Left lung (tissue), 10 donors: ENCODE results near the gene HEATR3. TPM values are rescaled to one million over a fixed set of nuclear protein-coding genes. Genes with fewer than 3 reads are reported as not detected.

Experiments used
- ATAC-seq: fragments of 200-7000 bp; cut with Tn5 transposase; one replicate; pipeline ENCODE4 v1.9.1; 2020; ENCODE audit warnings: moderate library complexity
- DNase-seq, 4 donors: peaks; one replicate each; pipeline ENCODE4 v3.0.0-alpha.2; 2013 to 2020
- H3K27ac ChIP-seq, 2 donors: fragments of 200-600 bp; sonication (generic) in 1 of 2; one replicate each; pipeline versions ENCODE4 v1.5.0 to v1.8.0; 2020 to 2021
- H3K27me3 ChIP-seq, 2 donors: fragments of 200-600 bp; sonication (generic) in 1 of 2; one replicate each; pipeline versions ENCODE4 v1.5.0 to v1.8.0; 2020 to 2021
- H3K36me3 ChIP-seq, 2 donors: fragments of 200-600 bp; sonication (generic) in 1 of 2; one replicate each; pipeline versions ENCODE4 v1.5.0 to v1.8.0; 2020 to 2021
- H3K4me1 ChIP-seq, 2 donors: fragments of 200-600 bp; one replicate each; pipeline ENCODE4 v1.8.0; 2021
- H3K4me3 ChIP-seq, 2 donors: fragments of 200-600 bp; sonication (generic) in 1 of 2; one replicate each; pipeline versions ENCODE4 v1.5.0 to v1.8.0; 2020 to 2021; ENCODE audit warnings: mild to moderate bottlenecking in 1 of 2
- H3K9me3 ChIP-seq, 2 donors: fragments of 200-600 bp; sonication (generic) in 1 of 2; one replicate each; pipeline versions ENCODE4 v1.5.0 to v1.8.0; 2020 to 2021
- CTCF ChIP-seq, 2 donors: fragments of 200-600 bp; sonication (generic) in 1 of 2; IDR thresholded peaks; one replicate each; pipeline versions ENCODE4 v1.5.0 to v1.8.0; 2021; ENCODE audit warnings: antibody characterized with exemption in 2 of 2
- intact Hi-C, 2 donors: fragments of 100-400 bp; cut with DNase I; formaldehyde crosslinking; loops; one replicate each; pipeline versions ENCODE4 v1.11.2 to v1.14.2; 2022
- polyA plus RNA-seq, 6 donors: library from polyadenylated mRNA; unstranded; fragments of 120-200 nt; gene quantifications; one replicate each; pipeline ENCODE4 v1.2.1, GENCODE V29; 2013; ENCODE audit not compliant: insufficient read length in 6 of 6
- total RNA-seq, 2 donors: library from RNA; stranded (reverse); fragmentation: NEBNext Ultra II Directional; extraction: Animal tissue kit (Norgen Biotek cat#: 25700); gene quantifications; one replicate each; pipeline ENCODE4 v1.2.1, GENCODE V29; 2021
- donor health status: DM: no; HTN: yes; CAD: no.
- donor health status: DM: no; HTN: no; CAD: no.

The HEATR3 gene
- total and polyA plus RNA-seq, 8 donors = 17.5 to 27.1 (median 18.5) TPM

- Histone ChIP-seq H3K27ac (peak overlapping the region in 1 of 2 donors; percentile 89), H3K36me3 (peaks cover 0 to 52% of the 10 kb centered on the region in 2 donors), H3K4me3 (no peak overlapping the region), H3K27me3 (no peaks in the 10 kb centered on the region), H3K9me3 (no peaks in the 10 kb centered on the region), H3K4me1 (peaks cover 4 to 46% of the 10 kb centered on the region in 2 donors)
- DNase-seq (no peak), ATAC-seq (no peak)
- no peak for TF ChIP-seq CTCF (IDR thresholded peaks at IDR 0.05)
- intact Hi-C loops = no loop called here
These were observed 29.3 kb upstream of the HEATR3 start for GRCh38 chr16:50036426-50036825.

DNA sequence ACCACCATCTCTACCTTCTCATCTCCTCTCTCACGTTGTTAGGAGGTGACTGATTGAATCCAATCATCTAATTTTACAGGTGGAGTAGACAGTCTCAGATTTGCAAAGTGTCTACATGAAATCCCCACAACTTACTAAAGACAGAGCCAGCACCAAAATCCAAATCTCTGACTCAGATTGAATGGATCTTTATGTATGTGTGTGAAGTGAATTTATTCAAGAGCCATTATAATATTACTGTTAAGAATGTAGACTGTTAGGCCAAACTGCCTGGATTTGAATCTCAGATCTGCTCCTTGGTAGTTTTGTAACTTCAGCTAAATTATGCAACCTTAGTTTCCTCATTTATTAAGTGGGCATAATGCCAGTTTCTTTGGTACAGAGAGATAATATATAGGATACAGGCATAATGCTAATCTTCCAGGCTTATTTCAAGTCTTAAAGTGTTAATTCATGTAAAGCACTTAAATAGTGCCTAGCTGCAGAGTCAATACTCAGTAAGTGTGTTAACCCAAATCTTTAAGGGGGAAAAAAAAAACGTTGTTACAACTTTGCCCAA lies 28.0 kb upstream of the HEATR3 start:
- intact Hi-C loops = no loop called here
- no peaks in the 10 kb centered on the region for H3K9me3 ChIP-seq
- ATAC-seq (peak; percentile 45), DNase-seq (peak in 1 of 4 donors; percentile 28)
- peaks cover 4 to 46% of the 10 kb centered on the region in 2 donors for H3K4me1 ChIP-seq
- H3K4me3 ChIP-seq = no peak overlapping the region
- peak overlapping the region; percentile 57 to 89 for H3K27ac ChIP-seq
- no peaks in the 10 kb centered on the region for H3K27me3 ChIP-seq
- TF ChIP-seq CTCF (IDR thresholded peaks at IDR 0.05) = no peak
- peaks cover 0 to 41% of the 10 kb centered on the region in 2 donors for H3K36me3 ChIP-seq

- H3K4me3 ChIP-seq = no peak overlapping the region
- H3K27me3 ChIP-seq = no peaks in the 10 kb centered on the region
- ATAC-seq (peak; percentile 5), DNase-seq (no peak)
- TF ChIP-seq CTCF (IDR thresholded peaks at IDR 0.05) = no peak
- peaks cover 0 to 35% of the 10 kb centered on the region in 2 donors for H3K36me3 ChIP-seq
- peak overlapping the region; percentile 57 to 89 for H3K27ac ChIP-seq
- intact Hi-C loops = no loop called here
- H3K4me1 ChIP-seq = peaks cover 4 to 46% of the 10 kb centered on the region in 2 donors
- no peaks in the 10 kb centered on the region for H3K9me3 ChIP-seq
These were observed 27.5 kb upstream of the HEATR3 start for GRCh38 chr16:50038286-50038685.

- DNase-seq = peak in 1 of 4 donors; percentile 78
- peak overlapping the region; percentile 59 to 89 for H3K27ac ChIP-seq
- peaks cover 0 to 29% of the 10 kb centered on the region in 2 donors for H3K36me3 ChIP-seq
- H3K27me3 ChIP-seq = no peaks in the 10 kb centered on the region
- no peaks in the 10 kb centered on the region for H3K9me3 ChIP-seq
- H3K4me3 ChIP-seq = no peak overlapping the region
- ATAC-seq = peak; percentile 65
- H3K4me1 ChIP-seq = peaks cover 4 to 46% of the 10 kb centered on the region in 2 donors
- no peak for TF ChIP-seq CTCF (IDR thresholded peaks at IDR 0.05)
- intact Hi-C loops = no loop called here
These were observed 26.8 kb upstream of the HEATR3 start for GRCh38 chr16:50038756-50039529.

DNA sequence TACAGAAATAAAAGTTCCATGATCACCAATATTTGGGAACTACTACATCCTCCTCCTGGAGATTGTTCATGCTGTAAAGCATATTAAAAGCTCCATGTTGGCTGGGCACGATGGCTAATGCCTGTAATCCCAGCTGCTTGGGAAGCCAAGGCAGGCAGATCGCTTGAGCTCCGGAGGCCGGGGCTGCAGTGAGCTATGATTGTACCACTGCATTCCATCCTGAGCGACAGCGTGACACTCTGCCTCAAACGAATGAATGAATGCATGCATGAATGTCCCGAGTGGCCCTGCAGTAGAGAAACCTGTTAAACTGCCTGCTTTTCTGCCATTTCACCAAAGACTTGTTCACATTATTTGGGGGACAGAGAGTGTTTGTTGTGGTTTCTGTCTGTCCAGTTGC lies 25.8 kb upstream of the HEATR3 start:
- ATAC-seq = peak; percentile 28
- Histone ChIP-seq H3K36me3 (peaks cover 0 to 18% of the 10 kb centered on the region in 2 donors), H3K9me3 (no peaks in the 10 kb centered on the region), H3K27ac (peak overlapping the region; percentile 59 to 89), H3K4me3 (no peak overlapping the region), H3K4me1 (peaks cover 4 to 46% of the 10 kb centered on the region in 2 donors), H3K27me3 (no peaks in the 10 kb centered on the region)
- DNase-seq = peak in 1 of 4 donors; percentile 33
- intact Hi-C loops = no loop called here
- no peak for TF ChIP-seq CTCF (IDR thresholded peaks at IDR 0.05)
